ENCODE data around the gene KCNJ5. TPM values are rescaled to one million over a fixed set of nuclear protein-coding genes. Genes with fewer than 3 reads are reported as not detected.

The KCNJ5 gene
- total and polyA plus RNA-seq, 2 of the 4 experiments (the other 2 are of a cell fraction) = 0.07 to 0.18 TPM

DNA sequence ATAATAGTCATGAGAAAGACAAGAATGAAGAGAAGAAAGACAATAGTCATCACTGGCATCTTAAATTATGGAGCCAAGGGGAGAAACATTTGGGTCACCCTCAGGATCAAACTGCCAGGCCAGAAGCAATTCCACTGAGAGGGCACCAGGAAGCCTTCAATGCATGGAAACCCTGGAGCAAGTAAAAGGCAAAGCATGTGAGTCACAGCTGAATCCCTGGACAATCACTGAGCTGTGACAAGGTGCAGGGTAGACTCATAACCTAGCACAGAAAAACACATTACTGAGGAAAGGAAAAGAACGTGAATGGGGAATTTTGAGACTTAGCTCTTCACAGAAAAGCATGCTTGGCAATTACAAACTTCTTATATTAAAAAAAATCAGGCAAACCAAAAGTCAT lies 25.7 kb upstream of the KCNJ5 start:
- no peak overlapping the region for H2BK5ac ChIP-seq (ENCODE audit: low read depth, low read length, poor library complexity, severe bottlenecking)
- no peak overlapping the region for H3K27ac ChIP-seq (ENCODE audit: insufficient read depth, low read length)
- CTCF ChIA-PET = no interaction called here
- no peak overlapping the region for H2AK5ac ChIP-seq (ENCODE audit: low read depth, low read length)
- no peak overlapping the region for H3K56ac ChIP-seq (ENCODE audit: extremely low read depth, insufficient read depth, low read length)
- in situ Hi-C loops (cut with MboI; ENCODE audit: low sequenced_read_pairs) (no loop called here), intact Hi-C loops (cut with micrococcal nuclease) (no loop called here), dilution Hi-C loops (cut with HindIII; ENCODE audit: low sequenced_read_pairs, unreplicated experiment) (no loop called here)
- peaks cover 10% of the 10 kb centered on the region for H3K4me1 ChIP-seq (ENCODE audit: control insufficient read depth, insufficient read depth, low read length)
- H3K9ac ChIP-seq (ENCODE audit: low read depth, low read length) = no peak overlapping the region
- no peak overlapping the region for H2AFZ ChIP-seq (replicated peaks; ENCODE audit: low read length, poor library complexity)
- H3K23ac ChIP-seq (ENCODE audit: low read depth, low read length) = no peak overlapping the region
- no peak overlapping the region for H3K18ac ChIP-seq (ENCODE audit: low read depth, low read length)
- no peaks in the 10 kb centered on the region; the same call in 1 of the 2 replicates for H4K20me1 ChIP-seq (ENCODE audit: insufficient read depth, low read length)
- H3K4ac ChIP-seq (ENCODE audit: low read depth, low read length) = no peak overlapping the region
- WGBS, 2 experiments (ENCODE audit: extremely low coverage in 2 of 2, insufficient read length in 1 of 2) = no CpG with 5 or more reads among the region's 1 CpG
- no peaks in the 10 kb centered on the region for H3K9me3 ChIP-seq (ENCODE audit: control insufficient read depth, insufficient read depth, low read length)
- H3K4me2 ChIP-seq (ENCODE audit: low read depth, low read length) = no peak overlapping the region
- H2AK9ac ChIP-seq (replicated peaks; ENCODE audit: low read depth, low read length, poor library complexity) = no peak overlapping the region
- H3K14ac ChIP-seq (replicated peaks; ENCODE audit: low read depth, low read length) = no peak overlapping the region
- ATAC-seq (ENCODE audit: low read depth) = no peak
- H4K8ac ChIP-seq (ENCODE audit: low read depth in 2 of 2, low read length in 2 of 2) = no peak overlapping the region
- POLR2A ChIA-PET (ENCODE audit: unreplicated experiment) = no interaction called here
- peak; percentile 13 for DNase-seq
- no peak overlapping the region for H2BK120ac ChIP-seq (ENCODE audit: low read depth, low read length)
- peaks cover 5% of the 10 kb centered on the region; the same call in 1 of the 2 replicates for H3K27me3 ChIP-seq (ENCODE audit: control insufficient read depth, insufficient read depth, low read length)
- BruUV-seq (replicated peaks) = no TSS peak
- no peak overlapping the region for H2BK20ac ChIP-seq (ENCODE audit: low read depth, low read length)
- peaks cover 7% of the 10 kb centered on the region for H3K9me1 ChIP-seq (ENCODE audit: insufficient read depth, low read length)
- no peak overlapping the region for H4K91ac ChIP-seq (ENCODE audit: insufficient read depth, low read depth, low read length)
- H3K36me3 ChIP-seq (ENCODE audit: control insufficient read depth, insufficient read depth, low read length) = no peaks in the 10 kb centered on the region
- H2BK15ac ChIP-seq (ENCODE audit: low read depth, low read length) = no peak overlapping the region
- H4K5ac ChIP-seq (ENCODE audit: low read depth, low read length) = no peak overlapping the region
- no peak overlapping the region for H3K4me3 ChIP-seq (ENCODE audit: insufficient read depth, low read depth, low read length)
- no peaks in the 10 kb centered on the region for H3K79me1 ChIP-seq (ENCODE audit: low read depth in 1 of 2, low read length in 2 of 2)
- no peak for TF ChIP-seq FOS (IDR thresholded peaks at IDR 0.05; ENCODE audit: low read depth, low read length)
- no peak for TF ChIP-seq RFX5 (IDR thresholded peaks at IDR 0.05; ENCODE audit: low read depth, low read length)
- TF ChIP-seq MAFK (IDR thresholded peaks at IDR 0.05; ENCODE audit: low read depth, low read length) = no peak
- TF ChIP-seq POLR2A (IDR thresholded peaks at IDR 0.05; ENCODE audit: low read depth, low read length) = no peak
- no peak for TF ChIP-seq MAZ (IDR thresholded peaks at IDR 0.05; ENCODE audit: borderline replicate concordance, low read depth, low read length)
- no peak for TF ChIP-seq CHD1 (IDR thresholded peaks at IDR 0.05; ENCODE audit: low read depth, low read length)
- TF ChIP-seq BHLHE40 (IDR thresholded peaks at IDR 0.05; ENCODE audit: low read depth, low read length) = no peak
- TF ChIP-seq SMC3 (IDR thresholded peaks at IDR 0.05; ENCODE audit: low read depth, low read length) = no peak
- no peak for TF ChIP-seq RAD21 (IDR thresholded peaks at IDR 0.05; ENCODE audit: low read length)
- TF ChIP-seq NFE2L2 (IDR thresholded peaks at IDR 0.05; ENCODE audit: low read depth, low read length) = no peak
- no peak for TF ChIP-seq USF2 (IDR thresholded peaks at IDR 0.05; ENCODE audit: low read depth, low read length)
- TF ChIP-seq MXI1 (IDR thresholded peaks at IDR 0.05; ENCODE audit: borderline replicate concordance, low read depth, low read length) = no peak
- TF ChIP-seq, protein P1, sequence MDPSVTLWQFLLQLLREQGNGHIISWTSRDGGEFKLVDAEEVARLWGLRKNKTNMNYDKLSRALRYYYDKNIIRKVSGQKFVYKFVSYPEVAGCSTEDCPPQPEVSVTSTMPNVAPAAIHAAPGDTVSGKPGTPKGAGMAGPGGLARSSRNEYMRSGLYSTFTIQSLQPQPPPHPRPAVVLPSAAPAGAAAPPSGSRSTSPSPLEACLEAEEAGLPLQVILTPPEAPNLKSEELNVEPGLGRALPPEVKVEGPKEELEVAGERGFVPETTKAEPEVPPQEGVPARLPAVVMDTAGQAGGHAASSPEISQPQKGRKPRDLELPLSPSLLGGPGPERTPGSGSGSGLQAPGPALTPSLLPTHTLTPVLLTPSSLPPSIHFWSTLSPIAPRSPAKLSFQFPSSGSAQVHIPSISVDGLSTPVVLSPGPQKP (IDR thresholded peaks at IDR 0.05; ENCODE audit: borderline replicate concordance, low read depth, low read length) = no peak
- TF ChIP-seq CEBPB (IDR thresholded peaks at IDR 0.05; ENCODE audit: low read depth, low read length) = no peak
- no peak for TF ChIP-seq RCOR1 (IDR thresholded peaks at IDR 0.05; ENCODE audit: insufficient replicate concordance, low read length)
- TF ChIP-seq, protein P2, sequence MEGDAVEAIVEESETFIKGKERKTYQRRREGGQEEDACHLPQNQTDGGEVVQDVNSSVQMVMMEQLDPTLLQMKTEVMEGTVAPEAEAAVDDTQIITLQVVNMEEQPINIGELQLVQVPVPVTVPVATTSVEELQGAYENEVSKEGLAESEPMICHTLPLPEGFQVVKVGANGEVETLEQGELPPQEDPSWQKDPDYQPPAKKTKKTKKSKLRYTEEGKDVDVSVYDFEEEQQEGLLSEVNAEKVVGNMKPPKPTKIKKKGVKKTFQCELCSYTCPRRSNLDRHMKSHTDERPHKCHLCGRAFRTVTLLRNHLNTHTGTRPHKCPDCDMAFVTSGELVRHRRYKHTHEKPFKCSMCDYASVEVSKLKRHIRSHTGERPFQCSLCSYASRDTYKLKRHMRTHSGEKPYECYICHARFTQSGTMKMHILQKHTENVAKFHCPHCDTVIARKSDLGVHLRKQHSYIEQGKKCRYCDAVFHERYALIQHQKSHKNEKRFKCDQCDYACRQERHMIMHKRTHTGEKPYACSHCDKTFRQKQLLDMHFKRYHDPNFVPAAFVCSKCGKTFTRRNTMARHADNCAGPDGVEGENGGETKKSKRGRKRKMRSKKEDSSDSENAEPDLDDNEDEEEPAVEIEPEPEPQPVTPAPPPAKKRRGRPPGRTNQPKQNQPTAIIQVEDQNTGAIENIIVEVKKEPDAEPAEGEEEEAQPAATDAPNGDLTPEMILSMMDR (conservative IDR thresholded peaks at IDR 0.05; ENCODE audit: low read depth, low read length) = no peak
